GM12878 (cell line): ENCODE measurements around the gene MAOA. TPM values are rescaled to one million over a fixed set of nuclear protein-coding genes. Genes with fewer than 3 reads are reported as not detected.

ENCODE experiments used
- ATAC-seq: fragments of 200-7000 bp; cut with Tn5 transposase; 3 replicates; pipeline ENCODE4 v1.9.1; 2020; ENCODE audit warnings: mild to moderate bottlenecking, moderate library complexity
- BruUV-seq: library from RNA; stranded (reverse); fragments of 400-500 nt; replicated peaks from 2 replicates; lab custom pipeline; 2021; lab: Mats Ljungman, UMichigan
- CTCF ChIA-PET: fragments of 300-600 bp; sonication (Branson Sonifier 250); formaldehyde crosslinking; extraction: SDS; loops from one replicate; lab custom pipeline; 2021; ENCODE audit warnings: inconsistent platforms; lab: Yijun Ruan, JAX
- POLR2A ChIA-PET: fragments of 350-600 bp; formaldehyde crosslinking; extraction: SDS; loops from one replicate; lab custom pipeline; 2021; ENCODE audit warnings: inconsistent platforms; lab: Charles Lee
- RAD21 ChIA-PET: fragments of 300-600 bp; sonication (Branson Sonifier 250); formaldehyde crosslinking; loops from one replicate; lab custom pipeline; 2023; ENCODE audit warnings: antibody characterized with exemption; ENCODE audit not compliant: unreplicated experiment; lab: Charles Lee
- SMC1A ChIA-PET: fragments of 300-600 bp; sonication (Branson Sonifier 250); formaldehyde crosslinking; loops from one replicate; lab custom pipeline; 2023; ENCODE audit not compliant: unreplicated experiment, uncharacterized antibody; lab: Charles Lee
- DNase-seq: peaks from one replicate; pipeline ENCODE4 v3.0.0-alpha.2; 2011; ENCODE audit warnings: low read depth, low spot score
- FAIRE-seq: peaks from 3 replicates; lab custom pipeline; 2011; peaks lifted over from hg19 to GRCh38; lab: Jason Lieb, UNC
- H2AFZ ChIP-seq: 2 replicates; pipeline ENCODE4 v1.6.0; 2011; ENCODE audit warnings: low read depth, low read length, control low read depth; ENCODE audit not compliant: control insufficient read depth
- H3K27ac ChIP-seq: 2 replicates; pipeline ENCODE4 v1.5.1; 2011; ENCODE audit warnings: control low read depth; ENCODE audit not compliant: control insufficient read depth, insufficient read depth
- H3K27me3 ChIP-seq, 2 experiments: replicated peaks in 1 of 2; 2 replicates each; pipeline versions ENCODE4 v1.6.0 to v1.6.1; 2011; ENCODE audit warnings: low read length in 1 of 2; ENCODE audit not compliant: control insufficient read depth in 2 of 2, insufficient read depth in 2 of 2
- H3K36me3 ChIP-seq, 2 experiments: 2 replicates each; pipeline ENCODE4 v1.5.1; 2011; ENCODE audit warnings: low read length in 1 of 2; ENCODE audit not compliant: control insufficient read depth in 2 of 2, insufficient read depth in 2 of 2
- H3K4me1 ChIP-seq: 2 replicates; pipeline ENCODE4 v1.6.1; 2011; ENCODE audit warnings: mild to moderate bottlenecking, low read length, moderate library complexity, mixed read lengths; ENCODE audit not compliant: control insufficient read depth, insufficient read depth
- H3K4me2 ChIP-seq: 2 replicates; pipeline ENCODE4 v1.6.0; 2011; ENCODE audit warnings: control low read depth; ENCODE audit not compliant: control insufficient read depth, insufficient read depth
- H3K4me3 ChIP-seq: fragments of 200-600 bp; sonication (generic); 2 replicates; pipeline ENCODE4 v1.5.1; 2016
- H3K79me2 ChIP-seq: 2 replicates; pipeline ENCODE4 v1.6.0; 2011; ENCODE audit warnings: low read length; ENCODE audit not compliant: control insufficient read depth, insufficient read depth
- H3K9ac ChIP-seq: 2 replicates; pipeline ENCODE4 v1.8.0; 2011; ENCODE audit warnings: low read length, control low read depth, mixed read lengths; ENCODE audit not compliant: control insufficient read depth, insufficient read depth
- H3K9me3 ChIP-seq: replicated peaks from 3 replicates; pipeline ENCODE4 v1.5.1; 2011; ENCODE audit warnings: mild to moderate bottlenecking, low read length; ENCODE audit not compliant: control insufficient read depth, insufficient read depth
- H4K20me1 ChIP-seq: 2 replicates; pipeline ENCODE4 v1.6.0; 2011; ENCODE audit not compliant: control insufficient read depth, insufficient read depth
- ATF2 ChIP-seq: IDR thresholded peaks from 2 replicates; pipeline ENCODE4 v1.6.1; 2012; ENCODE audit warnings: low read length, inconsistent platforms
- CREB1 ChIP-seq: IDR thresholded peaks from 2 replicates; pipeline ENCODE4 v1.6.1; 2012; ENCODE audit warnings: low read depth, mild to moderate bottlenecking, inconsistent platforms
- CTCF ChIP-seq, 3 experiments: IDR thresholded peaks in 2 of 3; conservative IDR thresholded peaks in 1 of 3; 2 replicates each; pipeline ENCODE4 v1.5.1; 2011; ENCODE audit warnings: low read depth in 3 of 3, low read length in 3 of 3, mild to moderate bottlenecking in 3 of 3, control low read depth in 2 of 3, moderate library complexity in 2 of 3, inconsistent platforms in 1 of 3, mixed read lengths in 1 of 3; ENCODE audit not compliant: control insufficient read depth in 2 of 3, insufficient read depth in 1 of 3; ENCODE audit errors: extremely low read depth in 1 of 3
- ETV6 ChIP-seq, 2 experiments: fragments of 450-650 bp in 1 of 2; IDR thresholded peaks in 1 of 2; conservative IDR thresholded peaks in 1 of 2; 2 replicates each; pipeline ENCODE4 v1.6.1; 2014; ENCODE audit warnings: antibody characterized with exemption in 1 of 2, borderline replicate concordance in 1 of 2, low read depth in 1 of 2, mild to moderate bottlenecking in 1 of 2, moderate library complexity in 1 of 2
- KLF5 ChIP-seq: fragments of 450-650 bp; IDR thresholded peaks from 2 replicates; pipeline ENCODE4 v1.6.1; 2014; ENCODE audit warnings: mild to moderate bottlenecking; ENCODE audit not compliant: partially characterized antibody
- MAX ChIP-seq: IDR thresholded peaks from 2 replicates; pipeline ENCODE4 v1.6.1; 2012; ENCODE audit warnings: low read depth, low read length, improper control_type of control experiment
- NFIC ChIP-seq: IDR thresholded peaks from 2 replicates; pipeline ENCODE4 v1.6.1; 2012; ENCODE audit warnings: low read depth, mild to moderate bottlenecking, inconsistent platforms, low read length, moderate library complexity
- PML ChIP-seq: IDR thresholded peaks from 2 replicates; pipeline ENCODE4 v1.6.1; 2012; ENCODE audit warnings: low read length, inconsistent platforms
- RCOR1 ChIP-seq: conservative IDR thresholded peaks from 2 replicates; pipeline ENCODE4 v1.6.1; 2012; ENCODE audit warnings: low read depth, low read length, improper control_type of control experiment
- TARDBP ChIP-seq: IDR thresholded peaks from 2 replicates; pipeline ENCODE4 v1.6.1; 2016; ENCODE audit warnings: borderline replicate concordance
- ZBTB33 ChIP-seq: fragments of 450-650 bp; IDR thresholded peaks from 2 replicates; pipeline ENCODE4 v1.6.1; 2017; ENCODE audit warnings: mild to moderate bottlenecking
- ZNF217 ChIP-seq: fragments of 450-650 bp; IDR thresholded peaks from 2 replicates; pipeline ENCODE4 v1.6.1; 2017; ENCODE audit warnings: antibody characterized with exemption, mild to moderate bottlenecking
- ZNF24 ChIP-seq: fragments of 450-650 bp; IDR thresholded peaks from 2 replicates; pipeline ENCODE4 v1.6.1; 2017; ENCODE audit warnings: antibody characterized with exemption, mild to moderate bottlenecking
- WGBS: methylation state at CpG from one replicate; pipeline ENCODE4 v1.1.6; 2016; ENCODE audit warnings: low lambda C conversion rate; ENCODE audit not compliant: insufficient replicate concordance, insufficient coverage; ENCODE audit errors: missing lambda C conversion rate; 5-methylcytosine and 5-hydroxymethylcytosine counted together
- in situ Hi-C: fragments of 300-500 bp; cut with MboI; formaldehyde crosslinking; loops from 9 replicates; pipeline ENCODE4 v1.14.3; 2018; ENCODE audit warnings: mixed read lengths
- intact Hi-C: fragments of 100-400 bp; cut with micrococcal nuclease; formaldehyde crosslinking; loops from one replicate; pipeline ENCODE4 v1.14.2; 2022; ENCODE audit not compliant: unreplicated experiment
- polyA plus RNA-seq, 11 experiments: library from polyadenylated mRNA; depleted of rRNA in 4 of 11; unstranded in 6 of 11; stranded (reverse) in 5 of 11; fragments of >200 nt; fragmentation: Nextera tagmentation in 4 of 11; fragmentation: Illumina TruSeq in 1 of 11; extraction: Ambion mirVana in 4 of 11; extraction: Trizol in 1 of 11; gene quantifications; 1 replicate in 1 of 11; 2 replicates in 10 of 11; pipeline versions ENCODE4 v1.2.1 to v1.2.3, GENCODE V29; 2011 to 2016; ENCODE audit warnings: inconsistent platforms in 2 of 11, missing spikeins in 2 of 11, low read depth in 1 of 11
- total RNA-seq, 4 experiments: library from RNA; depleted of rRNA in 3 of 4; stranded (reverse); fragments of >200 nt in 3 of 4; fragmentation: Illumina TruSeq in 1 of 4; extraction: Trizol in 1 of 4; gene quantifications; 2 replicates each; pipeline versions ENCODE4 v1.2.1 to v1.2.3, GENCODE V29; 2013 to 2021

The MAOA gene
- total and polyA plus RNA-seq, 10 of the 15 experiments (the other 5 are each of a cell fraction or from before 2014, with no cell fraction given): 0.02 to 0.51 (median 0.08) TPM; not detected in 7

- Histone ChIP-seq H3K4me2 (no peak overlapping the region), H3K4me3 (no peak overlapping the region), H2AFZ (no peak overlapping the region), H3K9ac (no peak overlapping the region), H3K9me3 (no peaks in the 10 kb centered on the region), H3K36me3 (no peaks in the 10 kb centered on the region), H3K4me1 (no peaks in the 10 kb centered on the region), H3K79me2 (no peaks in the 10 kb centered on the region), H3K27ac (no peak overlapping the region), H3K27me3 (no peaks in the 10 kb centered on the region), H4K20me1 (no peaks in the 10 kb centered on the region)
- no peak for ATAC-seq
- intact Hi-C loops: no loop called here
- ChIA-PET CTCF (no interaction called here), SMC1A (no interaction called here), RAD21 (no interaction called here), POLR2A (no interaction called here)
- no peak for FAIRE-seq
- in situ Hi-C loops: no loop called here
- DNase-seq: no peak
- 19% methylated on average over 6 of the region's 6 CpGs for WGBS
- TF ChIP-seq RCOR1: no peak
- TF ChIP-seq MAX: no peak
- no peak for TF ChIP-seq ZNF24
- no peak for TF ChIP-seq NFIC
- TF ChIP-seq ZNF217: no peak
- TF ChIP-seq CTCF (IDR thresholded peaks at IDR 0.05 in 2 of 3, conservative IDR thresholded peaks at IDR 0.05 in 1 of 3; ENCODE audit: control insufficient read depth in 2 of 3, extremely low read depth in 1 of 3, insufficient read depth in 1 of 3, low read depth in 3 of 3, low read length in 3 of 3): no peak
- BruUV-seq: no TSS peak
Measured at GRCh38 chrX:43718546-43718945, 62.4 kb downstream of the MAOA start.

GRCh38 chrX:43718956-43719355, 62.9 kb downstream of the MAOA start:
- in situ Hi-C loops: no loop called here
- POLR2A ChIA-PET: no interaction called here
- intact Hi-C loops: no loop called here
- CTCF ChIA-PET: no interaction called here
- Histone ChIP-seq H3K27ac (no peak overlapping the region), H3K4me2 (no peak overlapping the region), H3K27me3 (no peaks in the 10 kb centered on the region), H3K36me3 (no peaks in the 10 kb centered on the region), H3K9me3 (no peaks in the 10 kb centered on the region), H3K79me2 (no peaks in the 10 kb centered on the region), H3K4me3 (no peak overlapping the region), H2AFZ (no peak overlapping the region), H4K20me1 (no peaks in the 10 kb centered on the region), H3K9ac (no peak overlapping the region), H3K4me1 (no peaks in the 10 kb centered on the region)
- WGBS: 0% methylated on average over 1 of the region's 1 CpG
- RAD21 ChIA-PET: no interaction called here
- SMC1A ChIA-PET: no interaction called here
- ATAC-seq (no peak), DNase-seq (no peak), FAIRE-seq (no peak)
- no TSS peak for BruUV-seq
- TF ChIP-seq PML (no peak), CREB1 (no peak), MAX (no peak), KLF5 (no peak), ZBTB33 (no peak), ATF2 (no peak), TARDBP (no peak), ETV6 (conservative IDR thresholded peaks at IDR 0.05 in 1 of 2, IDR thresholded peaks at IDR 0.05 in 1 of 2; ENCODE audit: borderline replicate concordance in 1 of 2, low read depth in 1 of 2) (no peak)
